SK-N-SH (cell line): ENCODE data around the gene BAIAP2L2. TPM values are rescaled to one million over a fixed set of nuclear protein-coding genes. Genes with fewer than 3 reads are reported as not detected.

Experiments used
- CTCF ChIA-PET: fragments of 300-600, 350-600 bp; formaldehyde crosslinking; extraction: SDS; loops from one replicate; lab custom pipeline; 2021; lab: Yijun Ruan, JAX
- POLR2A ChIA-PET: fragments of 350-600 bp; sonication (Branson Sonifier 250); formaldehyde crosslinking; extraction: SDS; loops from one replicate; lab custom pipeline; 2020; ENCODE audit warnings: antibody characterized with exemption, inconsistent platforms; lab: Yijun Ruan, JAX
- DNase-seq: peaks from one replicate; pipeline ENCODE4 v3.0.0; 2012
- H2AFZ ChIP-seq: fragments of 200-600 bp; sonication (generic); 2 replicates; pipeline ENCODE4 v1.8.1; 2016; ENCODE audit warnings: antibody characterized with exemption, mild to moderate bottlenecking, low read depth
- H3F3A ChIP-seq: fragments of 200-600 bp; sonication (generic); replicated peaks from 2 replicates; pipeline ENCODE3; 2016; ENCODE audit warnings: antibody characterized with exemption, mild to moderate bottlenecking; ENCODE audit not compliant: insufficient read depth
- H3K27ac ChIP-seq, 2 experiments: fragments of 200-500 bp in 1 of 2; fragments of 200-600 bp in 1 of 2; sonication (Bioruptor generic) in 1 of 2; sonication (generic), shearing (Covaris generic) in 1 of 2; 2 replicates each; pipeline versions ENCODE4 v1.5.1 to v1.6.1; 2014 to 2016; ENCODE audit warnings: low read depth in 2 of 2, inconsistent platforms in 1 of 2, low read length in 1 of 2, mild to moderate bottlenecking in 1 of 2, mixed read lengths in 1 of 2
- H3K27me3 ChIP-seq: fragments of 200-600 bp; sonication (generic), shearing (Covaris generic); 2 replicates; pipeline ENCODE4 v1.6.1; 2016; ENCODE audit warnings: mixed run types; ENCODE audit not compliant: insufficient read depth
- H3K36me3 ChIP-seq, 2 experiments: fragments of 200-500 bp in 1 of 2; fragments of 200-600 bp in 1 of 2; sonication (Bioruptor generic) in 1 of 2; sonication (generic) in 1 of 2; replicated peaks in 1 of 2; 2 replicates each; pipeline versions ENCODE3 to v1.5.1; 2014 to 2016; ENCODE audit warnings: low read length in 1 of 2, mild to moderate bottlenecking in 1 of 2; ENCODE audit not compliant: insufficient read depth in 2 of 2, control insufficient read depth in 1 of 2
- H3K4me1 ChIP-seq, 2 experiments: fragments of 200-500 bp in 1 of 2; fragments of 200-600 bp in 1 of 2; sonication (Bioruptor generic) in 1 of 2; sonication (generic), shearing (Covaris generic) in 1 of 2; 2 replicates each; pipeline versions ENCODE4 v1.5.1 to v1.6.1; 2014 to 2016; ENCODE audit warnings: low read depth in 1 of 2, low read length in 1 of 2, mixed run types in 1 of 2; ENCODE audit not compliant: insufficient read depth in 2 of 2, control insufficient read depth in 1 of 2
- H3K4me2 ChIP-seq: fragments of 200-600 bp; sonication (generic), shearing (Covaris generic); 2 replicates; pipeline ENCODE4 v1.6.1; 2017; ENCODE audit warnings: mixed run types
- H3K4me3 ChIP-seq, 2 experiments: fragments of 200-500 bp in 1 of 2; fragments of 200-600 bp in 1 of 2; sonication (Bioruptor generic) in 1 of 2; sonication (generic), shearing (Covaris generic) in 1 of 2; 2 replicates each; pipeline versions ENCODE4 v1.5.1 to v1.8.1; 2014 to 2016; ENCODE audit warnings: low read depth in 2 of 2, inconsistent platforms in 1 of 2, low read length in 1 of 2, mild to moderate bottlenecking in 1 of 2, mixed read lengths in 1 of 2, moderate library complexity in 1 of 2
- H3K79me2 ChIP-seq: fragments of 200-600 bp; sonication (generic); 2 replicates; pipeline ENCODE4 v1.8.1; 2017; ENCODE audit warnings: mild to moderate bottlenecking; ENCODE audit not compliant: insufficient read depth
- H3K9ac ChIP-seq: fragments of 200-600 bp; sonication (generic); 2 replicates; pipeline ENCODE4 v1.6.1; 2017; ENCODE audit warnings: mixed run types
- H3K9me2 ChIP-seq: fragments of 200-600 bp; sonication (generic); 2 replicates; pipeline ENCODE4 v1.6.1; 2017; ENCODE audit warnings: mixed run types
- H3K9me3 ChIP-seq: fragments of 200-600 bp; sonication (generic); 2 replicates; pipeline ENCODE4 v1.6.1; 2017; ENCODE audit warnings: mixed run types, mild to moderate bottlenecking, moderate library complexity
- H4K20me1 ChIP-seq: fragments of 200-600 bp; sonication (generic); 2 replicates; pipeline ENCODE4 v1.6.1; 2017; ENCODE audit warnings: mild to moderate bottlenecking, mixed run types; ENCODE audit not compliant: insufficient read depth
- CHD2 ChIP-seq: fragments of 150-350 bp; IDR thresholded peaks from 2 replicates; pipeline ENCODE4 v1.6.1; 2018; ENCODE audit warnings: low read length; ENCODE audit not compliant: partially characterized antibody
- ELF1 ChIP-seq: IDR thresholded peaks from 2 replicates; pipeline ENCODE4 v1.4.0; 2012
- EZH2phosphoT487 ChIP-seq: fragments of 200-600 bp; sonication (generic); IDR thresholded peaks from 2 replicates; pipeline ENCODE4 v1.6.1; 2017; ENCODE audit warnings: low read depth, mixed run types, mild to moderate bottlenecking, antibody characterized with exemption, moderate library complexity, borderline replicate concordance
- FOSL2 ChIP-seq: IDR thresholded peaks from 2 replicates; pipeline ENCODE4 v1.4.0; 2012; ENCODE audit warnings: low read depth, mild to moderate bottlenecking, moderate library complexity, borderline replicate concordance
- GABPA ChIP-seq: IDR thresholded peaks from 2 replicates; pipeline ENCODE4 v1.4.0; 2012; ENCODE audit warnings: low read depth, mild to moderate bottlenecking
- MXI1 ChIP-seq: IDR thresholded peaks from 2 replicates; pipeline ENCODE4 v1.6.1; 2012; ENCODE audit warnings: mild to moderate bottlenecking, low read depth, low read length, improper control_type of control experiment
- NRF1 ChIP-seq: IDR thresholded peaks from 2 replicates; pipeline ENCODE4 v1.6.1; 2012; ENCODE audit warnings: low read depth, mild to moderate bottlenecking, low read length
- RCOR1 ChIP-seq: fragments of 150-350 bp; IDR thresholded peaks from 2 replicates; pipeline ENCODE4 v1.6.1; 2017; ENCODE audit warnings: antibody characterized with exemption, low read length
- RXRA ChIP-seq: IDR thresholded peaks from 2 replicates; pipeline ENCODE4 v1.4.0; 2012; ENCODE audit warnings: low read depth, mild to moderate bottlenecking, borderline replicate concordance
- TCF12 ChIP-seq: IDR thresholded peaks from 2 replicates; pipeline ENCODE4 v1.4.0; 2012
- TEAD4 ChIP-seq: IDR thresholded peaks from 2 replicates; pipeline ENCODE4 v1.4.0; 2012; ENCODE audit warnings: mild to moderate bottlenecking, borderline replicate concordance; ENCODE audit not compliant: insufficient read depth
- YY1 ChIP-seq: IDR thresholded peaks from 2 replicates; pipeline ENCODE4 v1.4.0; 2012; ENCODE audit warnings: low read depth, mild to moderate bottlenecking
- ZBTB33 ChIP-seq: IDR thresholded peaks from 2 replicates; pipeline ENCODE4 v1.4.0; 2012; ENCODE audit warnings: low read depth, borderline replicate concordance
- WGBS: methylation state at CpG from one replicate; pipeline ENCODE4 v1.1.6; 2017; ENCODE audit warnings: low lambda C conversion rate; 5-methylcytosine and 5-hydroxymethylcytosine counted together
- polyA plus RNA-seq, 3 experiments: library from polyadenylated mRNA; depleted of rRNA; stranded (reverse); fragments of >200 nt; gene quantifications; 2 replicates each; pipeline ENCODE4 v1.2.3, GENCODE V29; 2012
- TF ChIP-seq, protein P1 (sequence below): IDR thresholded peaks from 2 replicates; pipeline ENCODE4 v1.4.0; 2012; ENCODE audit warnings: low read depth
- TF ChIP-seq, protein P2 (sequence below): IDR thresholded peaks from 2 replicates; pipeline ENCODE4; 2012
- TF ChIP-seq, protein P3 (sequence below): fragments of 200-600 bp; sonication (generic); IDR thresholded peaks from 2 replicates; pipeline ENCODE4 v1.6.1; 2017; ENCODE audit warnings: antibody characterized with exemption, mild to moderate bottlenecking, moderate library complexity
- TF ChIP-seq, protein P4 (sequence below): fragments of 150-350 bp; IDR thresholded peaks from 2 replicates; pipeline ENCODE4 v1.6.1; 2017; ENCODE audit warnings: antibody characterized with exemption, low read length, low read depth, borderline replicate concordance
- TF ChIP-seq, protein P5 (sequence below): fragments of 150-350 bp; IDR thresholded peaks from 2 replicates; pipeline ENCODE4 v1.6.1; 2016; ENCODE audit warnings: mild to moderate bottlenecking, low read depth, low read length

BAIAP2L2 gene
- polyA plus RNA-seq, 1 of the 3 experiments (the other 2 are of a cell fraction), result 0.16 TPM

- Histone ChIP-seq H3F3A (no peaks in the 10 kb centered on the region), H3K9ac (no peak overlapping the region), H3K9me3 (no peaks in the 10 kb centered on the region), H3K36me3 (peaks cover 0 to 10% of the 10 kb centered on the region in 2 experiments), H3K9me2 (no peaks in the 10 kb centered on the region), H3K27ac (no peak overlapping the region), H3K79me2 (no peaks in the 10 kb centered on the region), H3K4me3 (no peak overlapping the region), H3K4me1 (no peaks in the 10 kb centered on the region), H3K27me3 (no peaks in the 10 kb centered on the region), H4K20me1 (no peaks in the 10 kb centered on the region), H3K4me2 (no peak overlapping the region), H2AFZ (no peak overlapping the region)
- TF ChIP-seq RXRA, result no peak
- TF ChIP-seq TEAD4, result no peak
- TF ChIP-seq ELF1, result no peak
- TF ChIP-seq FOSL2, result no peak
- POLR2A ChIA-PET, result no interaction called here
- DNase-seq, result no peak
- no CpG with 5 or more reads among the region's 32 CpGs for WGBS
- CTCF ChIA-PET, result interaction anchor here (1.6 kb wide), 1 partner anchor 23 kb away, joined by 5 read pairs; no protein-coding TSS in a partner anchor
Observed at GRCh38 chr22:38075105-38075825, 35.2 kb downstream of the BAIAP2L2 start.

GRCh38 chr22:38074181-38075104, 36.0 kb downstream of the BAIAP2L2 start:
- Histone ChIP-seq H3K9ac (no peak overlapping the region), H3K9me3 (no peaks in the 10 kb centered on the region), H3K27ac (no peak overlapping the region), H3K27me3 (no peaks in the 10 kb centered on the region), H3K4me1 (no peaks in the 10 kb centered on the region), H2AFZ (no peak overlapping the region), H3K4me2 (no peak overlapping the region), H3K79me2 (no peaks in the 10 kb centered on the region), H4K20me1 (no peaks in the 10 kb centered on the region), H3F3A (no peaks in the 10 kb centered on the region), H3K9me2 (no peaks in the 10 kb centered on the region), H3K36me3 (peaks cover 0 to 10% of the 10 kb centered on the region in 2 experiments), H3K4me3 (no peak overlapping the region)
- 90% methylated on average over 4 of the region's 47 CpGs for WGBS
- ChIA-PET CTCF (interaction anchor here (1.6 kb wide), 1 partner anchor 22 kb away, joined by 5 read pairs; no protein-coding TSS in a partner anchor), POLR2A (no interaction called here)
- DNase-seq, result no peak
- TF ChIP-seq RXRA (no peak), TCF12 (no peak), GABPA (no peak), YY1 (no peak), MXI1 (no peak), NRF1 (no peak), ZBTB33 (no peak), CHD2 (no peak), EZH2phosphoT487 (no peak), RCOR1 (no peak)
- TF ChIP-seq, protein P1, sequence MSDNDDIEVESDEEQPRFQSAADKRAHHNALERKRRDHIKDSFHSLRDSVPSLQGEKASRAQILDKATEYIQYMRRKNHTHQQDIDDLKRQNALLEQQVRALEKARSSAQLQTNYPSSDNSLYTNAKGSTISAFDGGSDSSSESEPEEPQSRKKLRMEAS, result no peak
- TF ChIP-seq, protein P2, sequence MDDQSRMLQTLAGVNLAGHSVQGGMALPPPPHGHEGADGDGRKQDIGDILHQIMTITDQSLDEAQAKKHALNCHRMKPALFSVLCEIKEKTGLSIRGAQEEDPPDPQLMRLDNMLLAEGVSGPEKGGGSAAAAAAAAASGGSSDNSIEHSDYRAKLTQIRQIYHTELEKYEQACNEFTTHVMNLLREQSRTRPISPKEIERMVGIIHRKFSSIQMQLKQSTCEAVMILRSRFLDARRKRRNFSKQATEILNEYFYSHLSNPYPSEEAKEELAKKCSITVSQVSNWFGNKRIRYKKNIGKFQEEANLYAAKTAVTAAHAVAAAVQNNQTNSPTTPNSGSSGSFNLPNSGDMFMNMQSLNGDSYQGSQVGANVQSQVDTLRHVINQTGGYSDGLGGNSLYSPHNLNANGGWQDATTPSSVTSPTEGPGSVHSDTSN, result no peak
- TF ChIP-seq, protein P3, sequence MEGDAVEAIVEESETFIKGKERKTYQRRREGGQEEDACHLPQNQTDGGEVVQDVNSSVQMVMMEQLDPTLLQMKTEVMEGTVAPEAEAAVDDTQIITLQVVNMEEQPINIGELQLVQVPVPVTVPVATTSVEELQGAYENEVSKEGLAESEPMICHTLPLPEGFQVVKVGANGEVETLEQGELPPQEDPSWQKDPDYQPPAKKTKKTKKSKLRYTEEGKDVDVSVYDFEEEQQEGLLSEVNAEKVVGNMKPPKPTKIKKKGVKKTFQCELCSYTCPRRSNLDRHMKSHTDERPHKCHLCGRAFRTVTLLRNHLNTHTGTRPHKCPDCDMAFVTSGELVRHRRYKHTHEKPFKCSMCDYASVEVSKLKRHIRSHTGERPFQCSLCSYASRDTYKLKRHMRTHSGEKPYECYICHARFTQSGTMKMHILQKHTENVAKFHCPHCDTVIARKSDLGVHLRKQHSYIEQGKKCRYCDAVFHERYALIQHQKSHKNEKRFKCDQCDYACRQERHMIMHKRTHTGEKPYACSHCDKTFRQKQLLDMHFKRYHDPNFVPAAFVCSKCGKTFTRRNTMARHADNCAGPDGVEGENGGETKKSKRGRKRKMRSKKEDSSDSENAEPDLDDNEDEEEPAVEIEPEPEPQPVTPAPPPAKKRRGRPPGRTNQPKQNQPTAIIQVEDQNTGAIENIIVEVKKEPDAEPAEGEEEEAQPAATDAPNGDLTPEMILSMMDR, result no peak
- TF ChIP-seq, protein P4, sequence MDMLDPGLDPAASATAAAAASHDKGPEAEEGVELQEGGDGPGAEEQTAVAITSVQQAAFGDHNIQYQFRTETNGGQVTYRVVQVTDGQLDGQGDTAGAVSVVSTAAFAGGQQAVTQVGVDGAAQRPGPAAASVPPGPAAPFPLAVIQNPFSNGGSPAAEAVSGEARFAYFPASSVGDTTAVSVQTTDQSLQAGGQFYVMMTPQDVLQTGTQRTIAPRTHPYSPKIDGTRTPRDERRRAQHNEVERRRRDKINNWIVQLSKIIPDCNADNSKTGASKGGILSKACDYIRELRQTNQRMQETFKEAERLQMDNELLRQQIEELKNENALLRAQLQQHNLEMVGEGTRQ, result no peak
- TF ChIP-seq, protein P5, sequence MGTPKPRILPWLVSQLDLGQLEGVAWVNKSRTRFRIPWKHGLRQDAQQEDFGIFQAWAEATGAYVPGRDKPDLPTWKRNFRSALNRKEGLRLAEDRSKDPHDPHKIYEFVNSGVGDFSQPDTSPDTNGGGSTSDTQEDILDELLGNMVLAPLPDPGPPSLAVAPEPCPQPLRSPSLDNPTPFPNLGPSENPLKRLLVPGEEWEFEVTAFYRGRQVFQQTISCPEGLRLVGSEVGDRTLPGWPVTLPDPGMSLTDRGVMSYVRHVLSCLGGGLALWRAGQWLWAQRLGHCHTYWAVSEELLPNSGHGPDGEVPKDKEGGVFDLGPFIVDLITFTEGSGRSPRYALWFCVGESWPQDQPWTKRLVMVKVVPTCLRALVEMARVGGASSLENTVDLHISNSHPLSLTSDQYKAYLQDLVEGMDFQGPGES, result no peak
